ENCODE measurements around the gene PWWP2A. TPM values are rescaled to one million over a fixed set of nuclear protein-coding genes. Genes with fewer than 3 reads are reported as not detected.

The PWWP2A gene, protein sequence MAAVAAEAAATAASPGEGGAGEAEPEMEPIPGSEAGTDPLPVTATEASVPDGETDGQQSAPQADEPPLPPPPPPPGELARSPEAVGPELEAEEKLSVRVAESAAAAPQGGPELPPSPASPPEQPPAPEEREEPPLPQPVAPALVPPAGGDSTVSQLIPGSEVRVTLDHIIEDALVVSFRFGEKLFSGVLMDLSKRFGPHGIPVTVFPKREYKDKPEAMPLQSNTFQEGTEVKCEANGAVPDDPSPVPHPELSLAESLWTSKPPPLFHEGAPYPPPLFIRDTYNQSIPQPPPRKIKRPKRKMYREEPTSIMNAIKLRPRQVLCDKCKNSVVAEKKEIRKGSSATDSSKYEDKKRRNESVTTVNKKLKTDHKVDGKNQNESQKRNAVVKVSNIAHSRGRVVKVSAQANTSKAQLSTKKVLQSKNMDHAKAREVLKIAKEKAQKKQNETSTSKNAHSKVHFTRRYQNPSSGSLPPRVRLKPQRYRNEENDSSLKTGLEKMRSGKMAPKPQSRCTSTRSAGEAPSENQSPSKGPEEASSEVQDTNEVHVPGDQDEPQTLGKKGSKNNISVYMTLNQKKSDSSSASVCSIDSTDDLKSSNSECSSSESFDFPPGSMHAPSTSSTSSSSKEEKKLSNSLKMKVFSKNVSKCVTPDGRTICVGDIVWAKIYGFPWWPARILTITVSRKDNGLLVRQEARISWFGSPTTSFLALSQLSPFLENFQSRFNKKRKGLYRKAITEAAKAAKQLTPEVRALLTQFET
- total RNA-seq: 10 to 100 TPM; 18.3 to 34.7 (median 28.8) TPM

DNA sequence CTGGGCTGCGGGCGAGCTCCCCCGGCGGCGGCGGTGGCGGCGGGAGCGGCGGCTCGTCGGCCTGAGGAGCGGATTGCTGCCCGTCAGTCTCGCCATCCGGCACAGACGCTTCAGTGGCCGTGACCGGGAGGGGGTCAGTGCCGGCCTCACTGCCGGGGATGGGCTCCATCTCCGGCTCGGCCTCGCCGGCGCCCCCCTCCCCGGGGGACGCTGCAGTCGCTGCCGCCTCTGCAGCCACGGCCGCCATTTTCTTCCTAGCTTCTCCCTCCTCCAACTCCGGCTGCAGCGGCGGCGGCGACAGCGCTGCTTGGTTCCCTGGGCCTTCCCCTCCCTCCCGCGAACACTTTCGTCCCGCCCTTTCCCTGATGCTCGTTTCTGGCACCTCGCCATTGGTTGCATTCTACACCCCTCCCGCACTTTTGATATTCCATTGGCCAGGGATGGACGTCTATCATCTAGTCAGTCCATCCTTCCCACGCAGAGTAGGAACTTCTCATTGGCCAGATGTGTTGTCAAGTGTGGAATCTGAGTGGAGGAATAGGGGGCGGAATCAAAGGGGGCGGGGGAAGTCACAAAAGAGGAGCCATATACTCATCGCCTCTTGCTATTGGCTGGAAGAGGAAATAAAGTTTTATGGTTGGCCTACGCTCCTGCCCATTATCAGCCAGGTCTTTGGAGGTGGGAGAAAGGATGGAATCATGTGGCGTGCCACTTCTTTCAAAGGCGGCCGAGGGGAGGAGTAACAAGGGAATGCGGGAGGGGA is at the start of gene PWWP2A:
TSS of gene PWWP2A (minus strand) at position 309 of the 763 bp plus-strand sequence. CDS start at position 247, 62 bp downstream.
- H3K36me3 ChIP-seq: peaks cover 0 to 29% of the 10 kb centered on the region in 2 donors
- H3K9me3 ChIP-seq: no peaks in the 10 kb centered on the region
- 2 to 3% methylated on average over 5 to 22 of the region's 55 CpGs for WGBS, 2 donors (ENCODE audit: low coverage in 1 of 2)
- H3K27me3 ChIP-seq: no peaks in the 10 kb centered on the region
- peak within 1 kb of the TSS; percentile 95 to 100 (median 98) for H3K27ac ChIP-seq
- ATAC-seq: peak; percentile 98
- H3K4me3 ChIP-seq: peak within 1 kb of the TSS; percentile 95 to 99
- TF ChIP-seq POLR2AphosphoS5 (IDR thresholded peaks at IDR 0.05) (peak; percentile 90), EP300 (IDR thresholded peaks at IDR 0.05) (no peak), POLR2A (IDR thresholded peaks at IDR 0.05) (peak; percentile 77 to 81)
- TF ChIP-seq, protein P1, sequence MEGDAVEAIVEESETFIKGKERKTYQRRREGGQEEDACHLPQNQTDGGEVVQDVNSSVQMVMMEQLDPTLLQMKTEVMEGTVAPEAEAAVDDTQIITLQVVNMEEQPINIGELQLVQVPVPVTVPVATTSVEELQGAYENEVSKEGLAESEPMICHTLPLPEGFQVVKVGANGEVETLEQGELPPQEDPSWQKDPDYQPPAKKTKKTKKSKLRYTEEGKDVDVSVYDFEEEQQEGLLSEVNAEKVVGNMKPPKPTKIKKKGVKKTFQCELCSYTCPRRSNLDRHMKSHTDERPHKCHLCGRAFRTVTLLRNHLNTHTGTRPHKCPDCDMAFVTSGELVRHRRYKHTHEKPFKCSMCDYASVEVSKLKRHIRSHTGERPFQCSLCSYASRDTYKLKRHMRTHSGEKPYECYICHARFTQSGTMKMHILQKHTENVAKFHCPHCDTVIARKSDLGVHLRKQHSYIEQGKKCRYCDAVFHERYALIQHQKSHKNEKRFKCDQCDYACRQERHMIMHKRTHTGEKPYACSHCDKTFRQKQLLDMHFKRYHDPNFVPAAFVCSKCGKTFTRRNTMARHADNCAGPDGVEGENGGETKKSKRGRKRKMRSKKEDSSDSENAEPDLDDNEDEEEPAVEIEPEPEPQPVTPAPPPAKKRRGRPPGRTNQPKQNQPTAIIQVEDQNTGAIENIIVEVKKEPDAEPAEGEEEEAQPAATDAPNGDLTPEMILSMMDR (IDR thresholded peaks at IDR 0.05): peak in 3 of 4 experiments; percentile 27 to 40 (median 28)
- H3K4me1 ChIP-seq: peaks cover 0 to 29% (median 8%) of the 10 kb centered on the region in 3 donors

DNA sequence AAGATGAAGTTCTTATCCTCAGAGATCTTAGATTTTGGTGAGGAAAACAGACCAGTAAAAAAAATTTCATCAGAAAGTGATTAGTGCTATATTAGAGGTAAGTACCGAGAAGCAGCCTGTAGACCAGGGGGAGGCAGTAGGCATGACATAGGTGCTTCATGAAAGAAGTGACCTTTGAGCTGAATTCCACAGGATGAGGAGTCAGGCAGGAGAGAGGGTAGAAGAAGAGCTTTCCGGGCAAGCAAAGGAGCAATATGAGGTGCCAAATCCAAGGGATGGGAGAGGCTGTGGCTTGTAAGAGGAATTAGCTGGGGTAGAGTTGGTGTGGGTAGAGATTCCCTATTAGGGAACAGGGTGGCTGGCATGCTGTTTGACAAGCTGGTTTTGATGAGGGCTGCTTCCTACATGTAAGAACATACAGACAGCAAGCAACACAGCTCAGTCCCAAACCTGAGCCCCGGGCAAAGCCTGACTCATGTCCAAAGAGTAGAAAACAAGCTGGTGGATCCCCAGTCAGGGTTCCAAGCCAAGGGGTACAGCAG is 48.4 kb upstream of the PWWP2A start:
- WGBS, 2 donors (ENCODE audit: low coverage in 1 of 2): 89 to 100% methylated on average over 1 to 3 of the region's 3 CpGs
- no peaks in the 10 kb centered on the region for H3K36me3 ChIP-seq
- H3K4me3 ChIP-seq: no peak overlapping the region
- no peaks in the 10 kb centered on the region for H3K27me3 ChIP-seq
- peaks cover 2 to 30% (median 11%) of the 10 kb centered on the region in 3 donors for H3K4me1 ChIP-seq
- no peak for ATAC-seq
- H3K27ac ChIP-seq: no peak overlapping the region
- no peaks in the 10 kb centered on the region for H3K9me3 ChIP-seq
- TF ChIP-seq, protein P1 (IDR thresholded peaks at IDR 0.05): no peak
- TF ChIP-seq POLR2AphosphoS5 (IDR thresholded peaks at IDR 0.05): no peak
- TF ChIP-seq POLR2A (IDR thresholded peaks at IDR 0.05): no peak
- no peak for TF ChIP-seq EP300 (IDR thresholded peaks at IDR 0.05)

DNA sequence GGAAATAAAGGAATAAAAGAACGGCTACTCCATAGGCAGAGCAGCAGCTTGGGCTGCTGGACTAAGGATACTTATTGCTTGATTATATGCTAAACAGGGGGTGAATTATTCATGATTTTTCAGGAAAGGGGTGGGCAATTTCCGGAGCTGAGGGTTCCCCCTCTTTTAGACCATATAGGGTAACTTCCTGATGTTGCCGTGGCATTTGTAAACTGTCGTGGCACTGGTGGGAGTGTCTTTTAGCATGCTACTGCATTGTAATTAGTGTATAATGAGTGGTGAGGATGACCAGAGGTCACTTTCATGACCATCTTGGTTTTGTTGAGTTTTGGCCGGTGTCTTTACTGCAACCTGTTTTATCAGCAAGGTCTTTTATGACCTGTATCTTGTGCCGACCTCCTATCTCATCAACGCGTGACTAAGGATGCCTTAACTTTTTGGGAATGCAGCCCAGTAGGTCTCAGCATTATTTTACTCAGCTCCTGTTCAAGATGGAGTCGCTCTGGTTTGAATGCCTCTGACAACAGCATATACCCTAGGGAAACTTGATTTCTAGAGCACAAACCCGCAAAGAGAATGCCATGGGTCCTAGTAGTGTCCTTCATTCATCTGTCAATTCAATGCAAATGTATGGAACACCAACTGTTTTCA is 47.8 kb upstream of the PWWP2A start:
- Histone ChIP-seq H3K27me3 (no peaks in the 10 kb centered on the region), H3K9me3 (no peaks in the 10 kb centered on the region), H3K27ac (no peak overlapping the region), H3K4me3 (no peak overlapping the region), H3K4me1 (peaks cover 2 to 30% (median 11%) of the 10 kb centered on the region in 3 donors), H3K36me3 (no peaks in the 10 kb centered on the region)
- WGBS, 2 donors (ENCODE audit: low coverage in 1 of 2): 57 to 62% methylated on average over 4 to 10 of the region's 10 CpGs
- ATAC-seq: no peak
- TF ChIP-seq EP300 (IDR thresholded peaks at IDR 0.05) (no peak), POLR2A (IDR thresholded peaks at IDR 0.05) (no peak), POLR2AphosphoS5 (IDR thresholded peaks at IDR 0.05) (no peak)
- TF ChIP-seq, protein P1 (IDR thresholded peaks at IDR 0.05): no peak
